HG03066 (cell line): Measurements from ENCODE around the gene EEA1.

Experiments
- ATAC-seq: cut with Tn5 transposase; IDR thresholded peaks from one replicate; pipeline ENCODE4 v1.9.1; 2021; ENCODE audit warnings: low read depth; ENCODE audit not compliant: unreplicated experiment

Gene EEA1

GRCh38 chr12:92939116-92939515 lies 10.0 kb upstream of the EEA1 start:
- no peak for ATAC-seq

- no peak for ATAC-seq
These were observed 9.5 kb upstream of the EEA1 start for GRCh38 chr12:92938638-92939037.

- peak; percentile 57 for ATAC-seq
These were observed 8.9 kb upstream of the EEA1 start for GRCh38 chr12:92938018-92938417.

- no peak for ATAC-seq
These were observed 4.5 kb upstream of the EEA1 start for GRCh38 chr12:92933606-92934005.

- ATAC-seq, result no peak
These were observed 1.3 kb upstream of the EEA1 start for GRCh38 chr12:92930421-92930820.

GRCh38 chr12:92929983-92930382 lies 888 bp upstream of the EEA1 start:
- no peak for ATAC-seq

- ATAC-seq, result peak; percentile 9
These were observed 604 bp downstream of the EEA1 start for GRCh38 chr12:92928421-92928961.

GRCh38 chr12:92927436-92928281 lies 1.4 kb downstream of the EEA1 start:
- ATAC-seq, result no peak

GRCh38 chr12:92927055-92927435 lies 2.0 kb downstream of the EEA1 start:
- ATAC-seq, result no peak

GRCh38 chr12:92926549-92926948 lies 2.5 kb downstream of the EEA1 start:
- no peak for ATAC-seq

GRCh38 chr12:92921877-92922276 lies 7.2 kb downstream of the EEA1 start:
- ATAC-seq, result peak; percentile 73

- ATAC-seq, result no peak
These were observed 13.7 kb downstream of the EEA1 start for GRCh38 chr12:92915365-92915764.

- ATAC-seq, result no peak
These were observed 14.9 kb downstream of the EEA1 start for GRCh38 chr12:92914170-92914569.

GRCh38 chr12:92912672-92913071 lies 16.4 kb downstream of the EEA1 start:
- no peak for ATAC-seq

GRCh38 chr12:92912052-92912451 lies 17.0 kb downstream of the EEA1 start:
- no peak for ATAC-seq

GRCh38 chr12:92911339-92911738 lies 17.8 kb downstream of the EEA1 start:
- ATAC-seq, result no peak

GRCh38 chr12:92908108-92908507 lies 21.0 kb downstream of the EEA1 start:
- no peak for ATAC-seq

- no peak for ATAC-seq
These were observed 23.1 kb downstream of the EEA1 start for GRCh38 chr12:92905811-92906554.

GRCh38 chr12:92905258-92905810 lies 23.8 kb downstream of the EEA1 start:
- no peak for ATAC-seq

GRCh38 chr12:92900941-92901340 lies 28.2 kb downstream of the EEA1 start:
- ATAC-seq, result no peak

GRCh38 chr12:92899386-92900001 lies 29.6 kb downstream of the EEA1 start:
- ATAC-seq, result no peak
